Right atrium auricular region (tissue), 2 donors: ENCODE data around the gene FBXO33. TPM values are rescaled to one million over a fixed set of nuclear protein-coding genes. Genes with fewer than 3 reads are reported as not detected.

Source experiments
- DNase-seq: peaks from one replicate; pipeline ENCODE4 v3.0.0-alpha.2; 2019; ENCODE audit warnings: low spot score
- H3K27ac ChIP-seq, 2 donors: fragments of 200-600 bp; sonication (generic); 1 replicate in 1 of 2; 2 replicates in 1 of 2; pipeline ENCODE4 v1.5.1; 2016 to 2019
- H3K27me3 ChIP-seq, 2 donors: fragments of 200-600 bp; sonication (generic); one replicate each; pipeline versions ENCODE4 v1.5.1 to v1.6.0; 2017 to 2019
- H3K36me3 ChIP-seq: fragments of 200-600 bp; sonication (generic); one replicate; pipeline ENCODE4 v1.5.1; 2016
- H3K4me1 ChIP-seq, 2 donors: fragments of 200-600 bp; sonication (generic); one replicate each; pipeline versions ENCODE4 v1.5.1 to v1.6.0; 2017 to 2019
- H3K4me3 ChIP-seq, 2 donors: fragments of 200-600 bp; sonication (generic); 1 replicate in 1 of 2; 2 replicates in 1 of 2; pipeline ENCODE4 v1.5.1; 2017 to 2019; ENCODE audit warnings: mild to moderate bottlenecking in 1 of 2, moderate library complexity in 1 of 2
- H3K9me3 ChIP-seq, 2 donors: fragments of 200-600 bp; sonication (generic); one replicate each; pipeline ENCODE4 v1.5.1; 2019
- total RNA-seq, 2 donors: library from RNA; depleted of rRNA; stranded (reverse); fragments of >200 nt; gene quantifications; one replicate each; pipeline ENCODE4 v1.1.0, GENCODE V29; 2016
- TF ChIP-seq, protein P1 (sequence below), 2 donors: fragments of 200-600 bp; sonication (generic); IDR thresholded peaks; one replicate each; pipeline ENCODE4 v1.5.1; 2019; ENCODE audit warnings: antibody characterized with exemption in 2 of 2

The FBXO33 gene
- total RNA-seq, 2 donors from 2014 or later: 6.6 to 9.2 TPM

DNA sequence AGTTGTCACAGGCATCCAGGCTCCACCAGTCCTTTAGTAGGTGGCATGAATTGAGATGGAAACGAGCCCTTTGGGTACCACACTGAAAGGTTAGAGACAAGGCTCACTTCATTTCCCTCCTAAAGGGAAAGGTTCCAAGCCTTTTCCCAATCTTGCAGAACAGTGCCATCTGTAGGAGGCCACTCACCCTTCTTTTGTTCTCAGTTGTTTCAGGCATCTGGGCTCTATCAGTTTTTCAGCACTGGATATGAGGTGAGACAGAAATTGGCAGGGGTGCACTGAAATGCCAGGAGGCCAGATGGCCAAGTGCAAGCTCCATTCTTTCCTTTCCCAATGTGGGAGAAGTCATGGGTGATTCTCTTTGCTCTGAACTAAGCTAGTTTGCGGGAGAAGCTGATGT lies 15.2 kb downstream of the FBXO33 start:
- TF ChIP-seq, protein P1, sequence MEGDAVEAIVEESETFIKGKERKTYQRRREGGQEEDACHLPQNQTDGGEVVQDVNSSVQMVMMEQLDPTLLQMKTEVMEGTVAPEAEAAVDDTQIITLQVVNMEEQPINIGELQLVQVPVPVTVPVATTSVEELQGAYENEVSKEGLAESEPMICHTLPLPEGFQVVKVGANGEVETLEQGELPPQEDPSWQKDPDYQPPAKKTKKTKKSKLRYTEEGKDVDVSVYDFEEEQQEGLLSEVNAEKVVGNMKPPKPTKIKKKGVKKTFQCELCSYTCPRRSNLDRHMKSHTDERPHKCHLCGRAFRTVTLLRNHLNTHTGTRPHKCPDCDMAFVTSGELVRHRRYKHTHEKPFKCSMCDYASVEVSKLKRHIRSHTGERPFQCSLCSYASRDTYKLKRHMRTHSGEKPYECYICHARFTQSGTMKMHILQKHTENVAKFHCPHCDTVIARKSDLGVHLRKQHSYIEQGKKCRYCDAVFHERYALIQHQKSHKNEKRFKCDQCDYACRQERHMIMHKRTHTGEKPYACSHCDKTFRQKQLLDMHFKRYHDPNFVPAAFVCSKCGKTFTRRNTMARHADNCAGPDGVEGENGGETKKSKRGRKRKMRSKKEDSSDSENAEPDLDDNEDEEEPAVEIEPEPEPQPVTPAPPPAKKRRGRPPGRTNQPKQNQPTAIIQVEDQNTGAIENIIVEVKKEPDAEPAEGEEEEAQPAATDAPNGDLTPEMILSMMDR (IDR thresholded peaks at IDR 0.05): peak in 1 of 2 donors; percentile 30
- H3K27me3 ChIP-seq: no peaks in the 10 kb centered on the region
- peaks cover 0 to 2% of the 10 kb centered on the region in 2 donors for H3K4me1 ChIP-seq
- peaks cover 0 to 17% of the 10 kb centered on the region in 2 donors for H3K9me3 ChIP-seq
- no peak for DNase-seq
- H3K36me3 ChIP-seq: no peaks in the 10 kb centered on the region
- no peak overlapping the region for H3K4me3 ChIP-seq
- H3K27ac ChIP-seq: no peak overlapping the region

DNA sequence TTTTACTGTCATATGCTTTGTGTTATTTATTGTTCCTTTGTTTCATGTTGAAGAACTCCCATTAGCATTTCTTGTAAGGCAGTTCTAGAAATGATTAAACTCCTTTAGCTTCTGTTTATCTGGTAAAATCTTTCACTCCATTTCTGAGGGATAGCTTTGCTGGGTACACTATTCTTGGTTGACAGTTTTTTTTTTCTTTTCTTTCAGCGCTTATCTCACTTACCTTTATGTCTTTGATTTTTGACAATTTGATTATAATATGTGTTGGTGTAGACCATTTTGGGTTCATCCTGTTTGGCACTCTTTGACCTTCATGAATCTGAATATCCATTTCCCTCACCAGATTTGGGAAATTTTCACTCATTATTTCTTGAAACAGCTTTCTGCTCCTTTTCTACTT lies 16.2 kb downstream of the FBXO33 start:
- Histone ChIP-seq H3K4me1 (no peaks in the 10 kb centered on the region), H3K36me3 (no peaks in the 10 kb centered on the region), H3K27ac (no peak overlapping the region), H3K4me3 (no peak overlapping the region), H3K27me3 (no peaks in the 10 kb centered on the region), H3K9me3 (peaks cover 0 to 17% of the 10 kb centered on the region in 2 donors)
- TF ChIP-seq, protein P1 (IDR thresholded peaks at IDR 0.05): no peak
- no peak for DNase-seq

DNA sequence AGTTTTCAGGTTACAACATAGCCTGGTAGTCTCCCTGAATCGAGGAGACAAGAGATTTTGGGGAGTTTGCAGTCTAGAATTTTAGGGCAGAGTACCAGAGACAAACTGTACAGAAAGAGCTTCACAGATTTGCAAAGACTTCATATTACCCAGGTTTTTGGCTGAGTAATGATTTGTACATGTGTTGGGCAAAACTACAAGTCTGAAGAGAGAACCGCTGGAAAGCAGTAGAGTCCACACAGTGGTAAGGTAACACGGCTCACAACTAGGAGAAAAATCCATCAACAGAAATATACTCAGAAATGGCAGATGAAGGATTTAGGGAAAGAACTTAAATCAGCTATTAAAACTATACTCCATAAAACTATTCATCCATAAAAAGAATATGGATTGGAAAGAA lies 25.7 kb downstream of the FBXO33 start:
- Histone ChIP-seq H3K9me3 (no peaks in the 10 kb centered on the region), H3K4me1 (no peaks in the 10 kb centered on the region), H3K27ac (no peak overlapping the region), H3K27me3 (no peaks in the 10 kb centered on the region), H3K36me3 (no peaks in the 10 kb centered on the region), H3K4me3 (no peak overlapping the region)
- TF ChIP-seq, protein P1 (IDR thresholded peaks at IDR 0.05): no peak
- no peak for DNase-seq

DNA sequence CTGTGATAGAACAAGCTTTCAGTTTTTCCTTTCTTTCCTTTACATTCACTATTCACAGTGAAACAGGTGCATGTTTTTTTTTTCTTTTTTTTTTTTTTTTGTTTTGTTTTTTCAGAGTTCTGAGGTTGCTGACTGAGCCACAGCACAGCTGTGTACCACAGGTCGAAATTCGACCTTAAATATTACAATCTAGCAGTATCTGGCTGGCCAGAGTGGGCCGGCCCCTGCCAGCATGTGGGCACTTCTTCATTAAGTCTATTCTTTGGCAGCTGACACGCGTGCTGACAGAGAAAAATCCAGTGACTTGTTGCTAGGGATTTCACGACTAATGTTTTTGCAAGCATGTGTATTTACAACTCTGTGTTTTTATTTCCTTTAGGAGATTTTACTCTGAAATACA lies 33.9 kb downstream of the FBXO33 start:
- Histone ChIP-seq H3K4me1 (no peaks in the 10 kb centered on the region), H3K4me3 (no peak overlapping the region), H3K27ac (no peak overlapping the region), H3K9me3 (no peaks in the 10 kb centered on the region), H3K27me3 (no peaks in the 10 kb centered on the region), H3K36me3 (no peaks in the 10 kb centered on the region)
- no peak for DNase-seq
- TF ChIP-seq, protein P1 (IDR thresholded peaks at IDR 0.05): no peak

DNA sequence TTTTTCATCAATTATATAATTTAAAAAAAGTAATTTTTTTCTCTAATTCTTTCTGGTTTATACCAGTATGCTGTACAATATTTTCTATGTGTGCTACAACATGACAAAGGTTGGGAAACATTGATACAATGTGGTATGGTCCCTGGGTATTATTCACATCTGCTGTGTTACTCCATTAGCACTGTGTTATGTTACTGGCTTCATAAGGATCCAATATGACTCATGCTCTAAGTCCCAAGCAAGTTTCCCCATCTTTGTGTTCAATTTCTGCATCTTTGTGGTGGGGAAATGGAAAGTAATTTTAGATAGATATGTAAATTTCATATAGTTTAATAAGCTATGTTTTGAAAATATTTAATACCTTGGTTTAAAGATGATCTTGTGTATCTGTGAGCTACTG lies 35.8 kb downstream of the FBXO33 start:
- TF ChIP-seq, protein P1 (IDR thresholded peaks at IDR 0.05): no peak
- H3K9me3 ChIP-seq: no peaks in the 10 kb centered on the region
- no peak overlapping the region for H3K4me3 ChIP-seq
- H3K36me3 ChIP-seq: no peaks in the 10 kb centered on the region
- no peak overlapping the region for H3K27ac ChIP-seq
- no peaks in the 10 kb centered on the region for H3K4me1 ChIP-seq
- H3K27me3 ChIP-seq: no peaks in the 10 kb centered on the region
- DNase-seq: no peak

DNA sequence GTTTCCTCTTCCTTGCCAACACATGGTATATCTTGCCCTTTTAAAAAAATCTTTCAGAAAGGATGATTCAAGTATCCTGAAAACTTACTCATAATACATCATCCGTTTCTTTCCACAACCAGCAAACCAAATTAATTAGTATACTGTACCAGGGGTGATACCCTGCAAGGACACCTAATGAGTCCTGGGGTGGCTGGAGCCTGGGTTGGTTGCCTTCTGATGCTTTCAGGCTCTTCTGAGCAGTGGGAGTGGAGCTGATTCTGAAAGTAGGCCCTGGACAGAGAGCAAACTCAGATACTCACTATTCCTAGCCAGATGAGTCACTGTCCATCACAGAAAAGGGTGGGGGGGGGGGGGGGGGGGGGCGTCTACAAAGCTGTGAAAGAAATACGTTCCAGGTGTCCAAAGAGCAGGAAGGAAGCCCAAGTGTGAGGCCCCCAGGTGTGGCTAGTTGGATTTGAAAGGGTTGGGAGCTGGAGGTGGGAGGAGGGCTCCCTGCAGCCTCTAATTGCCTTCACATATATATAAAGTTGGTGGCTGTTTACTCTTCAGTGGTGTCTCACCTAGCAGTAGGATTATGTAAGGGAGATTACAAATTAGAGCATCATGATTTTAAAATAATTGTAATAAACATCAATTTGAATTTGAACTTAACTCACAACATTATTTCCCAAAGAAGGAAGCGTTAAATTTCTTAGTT lies 36.5 kb downstream of the FBXO33 start:
- no peak overlapping the region for H3K4me3 ChIP-seq
- no peak overlapping the region for H3K27ac ChIP-seq
- TF ChIP-seq, protein P1 (IDR thresholded peaks at IDR 0.05): no peak
- H3K27me3 ChIP-seq: no peaks in the 10 kb centered on the region
- no peaks in the 10 kb centered on the region for H3K9me3 ChIP-seq
- H3K4me1 ChIP-seq: peaks cover 0 to 2% of the 10 kb centered on the region in 2 donors
- H3K36me3 ChIP-seq: no peaks in the 10 kb centered on the region
- DNase-seq: no peak
